Measurements from ENCODE around the gene BDNF. TPM values are rescaled to one million over a fixed set of nuclear protein-coding genes. Genes with fewer than 3 reads are reported as not detected.

Gene BDNF
- total RNA-seq, 2 donors from 2014 or later = not detected

- ATAC-seq (replicated peaks in 1 of 2) (no peak), DNase-seq (no peak)
- no peaks in the 10 kb centered on the region for H3K27me3 Mint-ChIP-seq (ENCODE audit: low read depth)
- H3K36me3 Mint-ChIP-seq (ENCODE audit: insufficient read depth in 2 of 2) = no peaks in the 10 kb centered on the region
- no peak overlapping the region for H3K4me3 Mint-ChIP-seq
- no peaks in the 10 kb centered on the region for H3K4me1 Mint-ChIP-seq (ENCODE audit: low read depth)
- H3K27ac Mint-ChIP-seq = no peak overlapping the region
- peaks cover 0 to 5% of the 10 kb centered on the region in 2 donors for H3K9me3 Mint-ChIP-seq
Observed at GRCh38 chr11:27614092-27614491, 86.2 kb downstream of the BDNF start.

GRCh38 chr11:27612932-27613880 is 87.0 kb downstream of the BDNF start:
- Mint-ChIP-seq H3K27ac (no peak overlapping the region), H3K9me3 (peaks cover 0 to 5% of the 10 kb centered on the region in 2 donors), H3K36me3 (ENCODE audit: insufficient read depth in 2 of 2) (no peaks in the 10 kb centered on the region), H3K27me3 (ENCODE audit: low read depth) (no peaks in the 10 kb centered on the region), H3K4me1 (ENCODE audit: low read depth) (no peaks in the 10 kb centered on the region), H3K4me3 (no peak overlapping the region)
- no peak for DNase-seq
- ATAC-seq (replicated peaks in 1 of 2) = no peak

DNA sequence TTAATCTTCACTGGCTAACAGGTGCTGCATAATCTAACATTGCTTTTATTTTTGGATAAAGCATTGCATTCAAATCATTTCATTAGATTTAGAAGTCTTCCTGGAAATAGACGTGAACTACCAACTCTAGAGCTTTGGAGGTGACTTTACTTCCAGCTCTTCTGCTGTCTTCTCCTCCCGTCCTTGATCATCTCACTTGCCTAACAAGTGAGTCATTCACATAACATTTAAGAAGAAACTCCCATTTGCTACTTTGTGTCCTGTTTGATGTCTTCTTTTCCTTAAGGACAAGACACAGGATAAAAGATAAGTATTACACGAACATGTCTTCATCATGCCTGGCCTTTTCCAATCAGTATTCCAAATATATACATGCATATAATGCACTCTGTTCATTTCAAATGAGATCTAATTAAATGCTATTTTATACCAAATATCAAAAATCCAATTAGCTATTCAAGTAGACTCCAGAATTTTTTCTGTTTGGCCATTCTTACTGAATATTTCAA is 88.3 kb downstream of the BDNF start:
- DNase-seq (no peak), ATAC-seq (replicated peaks in 1 of 2) (no peak)
- peaks cover 0 to 5% of the 10 kb centered on the region in 2 donors for H3K9me3 Mint-ChIP-seq
- no peaks in the 10 kb centered on the region for H3K4me1 Mint-ChIP-seq (ENCODE audit: low read depth)
- no peaks in the 10 kb centered on the region for H3K27me3 Mint-ChIP-seq (ENCODE audit: low read depth)
- H3K36me3 Mint-ChIP-seq (ENCODE audit: insufficient read depth in 2 of 2) = no peaks in the 10 kb centered on the region
- H3K27ac Mint-ChIP-seq = no peak overlapping the region
- no peak overlapping the region for H3K4me3 Mint-ChIP-seq

GRCh38 chr11:27611390-27611789 is 88.9 kb downstream of the BDNF start:
- H3K4me3 Mint-ChIP-seq = no peak overlapping the region
- ATAC-seq (replicated peaks in 1 of 2) (no peak), DNase-seq (no peak)
- no peaks in the 10 kb centered on the region for H3K27me3 Mint-ChIP-seq (ENCODE audit: low read depth)
- no peaks in the 10 kb centered on the region for H3K4me1 Mint-ChIP-seq (ENCODE audit: low read depth)
- peaks cover 0 to 2% of the 10 kb centered on the region in 2 donors for H3K9me3 Mint-ChIP-seq
- peak overlapping the region; percentile 41 for H3K27ac Mint-ChIP-seq
- no peaks in the 10 kb centered on the region for H3K36me3 Mint-ChIP-seq (ENCODE audit: insufficient read depth in 2 of 2)

DNA sequence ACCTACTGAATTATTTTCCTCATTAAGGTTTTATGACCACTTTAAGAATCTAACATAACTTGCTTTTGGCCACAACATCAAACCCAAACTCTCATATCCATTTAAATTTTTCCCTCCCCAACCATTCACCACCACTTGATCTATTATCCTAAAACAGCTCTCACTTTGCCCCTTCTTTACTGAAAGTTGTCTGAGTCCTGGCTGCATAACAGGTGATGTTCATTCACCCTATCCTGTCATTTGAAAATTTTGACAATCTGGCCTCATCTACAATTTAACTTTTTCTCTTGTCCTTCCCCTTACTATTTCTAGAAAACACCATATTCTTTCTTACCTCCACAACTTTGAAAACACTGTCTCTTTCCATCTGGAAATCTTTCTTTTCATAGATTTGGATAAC is 89.3 kb downstream of the BDNF start:
- ATAC-seq (replicated peaks in 1 of 2) (no peak), DNase-seq (no peak)
- Mint-ChIP-seq H3K27me3 (ENCODE audit: low read depth) (no peaks in the 10 kb centered on the region), H3K4me1 (ENCODE audit: low read depth) (no peaks in the 10 kb centered on the region), H3K9me3 (no peaks in the 10 kb centered on the region), H3K4me3 (no peak overlapping the region), H3K27ac (peak overlapping the region; percentile 41), H3K36me3 (ENCODE audit: insufficient read depth in 2 of 2) (no peaks in the 10 kb centered on the region)

DNA sequence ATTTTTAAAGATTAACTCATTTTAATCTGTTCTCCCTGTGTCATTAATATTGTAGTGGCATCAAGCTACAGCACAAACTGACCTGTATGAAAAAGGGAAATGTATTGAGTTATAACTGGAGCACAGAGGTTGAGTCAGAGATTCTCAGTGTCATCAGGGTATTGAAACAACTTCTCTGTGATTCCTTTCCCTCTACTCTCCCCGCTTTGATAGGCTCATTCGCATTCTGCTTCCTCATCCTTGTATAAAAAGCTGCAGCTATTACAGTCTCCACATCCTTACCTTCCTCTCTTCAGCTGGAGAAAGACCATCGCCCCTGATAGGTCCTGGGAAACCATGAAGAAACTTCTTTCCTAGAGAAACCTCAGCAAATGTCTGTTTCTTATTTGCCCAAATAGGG is 90.0 kb downstream of the BDNF start:
- Mint-ChIP-seq H3K9me3 (no peaks in the 10 kb centered on the region), H3K4me1 (ENCODE audit: low read depth) (no peaks in the 10 kb centered on the region), H3K4me3 (no peak overlapping the region), H3K27me3 (ENCODE audit: low read depth) (no peaks in the 10 kb centered on the region), H3K36me3 (ENCODE audit: insufficient read depth in 2 of 2) (no peaks in the 10 kb centered on the region), H3K27ac (no peak overlapping the region)
- ATAC-seq (replicated peaks in 1 of 2) (no peak), DNase-seq (no peak)

GRCh38 chr11:27608951-27609350 is 91.3 kb downstream of the BDNF start:
- DNase-seq = no peak
- no peak overlapping the region for H3K4me3 Mint-ChIP-seq
- H3K27ac Mint-ChIP-seq = no peak overlapping the region
- ATAC-seq (replicated peaks in 1 of 2) = no peak
- H3K36me3 Mint-ChIP-seq (ENCODE audit: insufficient read depth in 2 of 2) = no peaks in the 10 kb centered on the region
- H3K4me1 Mint-ChIP-seq (ENCODE audit: low read depth) = no peaks in the 10 kb centered on the region
- no peaks in the 10 kb centered on the region for H3K9me3 Mint-ChIP-seq
- no peaks in the 10 kb centered on the region for H3K27me3 Mint-ChIP-seq (ENCODE audit: low read depth)

DNA sequence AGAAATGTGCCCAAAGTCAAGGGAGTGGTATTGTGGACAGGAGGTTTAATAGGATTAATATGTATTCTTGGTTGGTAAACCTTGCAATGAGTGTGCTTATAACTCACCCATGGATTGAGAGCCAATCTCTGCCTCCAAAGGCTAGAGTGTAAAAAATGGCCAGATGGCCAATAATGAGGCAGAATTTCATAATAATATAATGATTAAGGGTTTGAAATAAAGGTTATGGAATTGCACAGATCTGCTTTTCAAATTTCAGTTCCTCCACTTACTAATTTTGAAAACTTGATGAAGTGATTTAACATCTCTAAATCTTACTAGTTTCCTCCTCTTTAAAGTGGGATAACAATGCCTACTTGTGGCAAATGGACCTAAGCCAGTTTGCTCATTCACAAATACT is 94.8 kb downstream of the BDNF start:
- no peak for ATAC-seq (replicated peaks in 1 of 2)
- H3K9me3 Mint-ChIP-seq = no peaks in the 10 kb centered on the region
- H3K36me3 Mint-ChIP-seq (ENCODE audit: insufficient read depth in 2 of 2) = no peaks in the 10 kb centered on the region
- no peaks in the 10 kb centered on the region for H3K4me1 Mint-ChIP-seq (ENCODE audit: low read depth)
- no peak overlapping the region for H3K27ac Mint-ChIP-seq
- no peak overlapping the region for H3K4me3 Mint-ChIP-seq
- no peaks in the 10 kb centered on the region for H3K27me3 Mint-ChIP-seq (ENCODE audit: low read depth)
- DNase-seq = no peak

Other genes with a start within 250 kb of the BDNF start
- gene LGR4, start 227.7 kb downstream of the BDNF start, total RNA-seq = under 1 TPM; 0.05 to 0.30 TPM
- 10 to 100 TPM; 16.9 to 23.5 TPM for gene LIN7C, start 193.7 kb downstream of the BDNF start, total RNA-seq